ENCODE measurements around the gene TNFRSF21. TPM values are rescaled to one million over a fixed set of nuclear protein-coding genes. Genes with fewer than 3 reads are reported as not detected.

The TNFRSF21 gene
- total and polyA plus RNA-seq, 2 of the 8 experiments (the other 6 are each of a cell fraction or from before 2014, with no cell fraction given): 16.4 to 52.7 TPM

GRCh38 chr6:47251396-47251795, 58.3 kb downstream of the TNFRSF21 start:
- H3K14ac ChIP-seq (ENCODE audit: insufficient read length): no peak overlapping the region
- no peak overlapping the region for H3K23ac ChIP-seq (ENCODE audit: insufficient read length)
- no peak overlapping the region for H2BK20ac ChIP-seq (ENCODE audit: low read length)
- no peak overlapping the region for H2BK15ac ChIP-seq (ENCODE audit: low read length)
- TF ChIP-seq SP1 (IDR thresholded peaks at IDR 0.05; ENCODE audit: low read depth, low read length) (no peak), BRCA1 (IDR thresholded peaks at IDR 0.05; ENCODE audit: low read depth, low read length) (no peak), ATF3 (IDR thresholded peaks at IDR 0.05; ENCODE audit: insufficient read depth, low read depth, low read length) (no peak), TAF7 (optimal IDR thresholded peaks at IDR 0.05; ENCODE audit: borderline replicate concordance, low read depth, low read length) (no peak), FOSL1 (IDR thresholded peaks at IDR 0.05; ENCODE audit: insufficient read depth, low read depth, low read length) (no peak), RXRA (IDR thresholded peaks at IDR 0.05; ENCODE audit: insufficient read depth, low read depth, low read length) (no peak), GTF2F1 (IDR thresholded peaks at IDR 0.05; ENCODE audit: borderline replicate concordance, low read depth, low read length) (no peak), SIN3A (conservative IDR thresholded peaks at IDR 0.05 in 1 of 2, IDR thresholded peaks at IDR 0.05 in 1 of 2; ENCODE audit: low read depth in 1 of 2, low read length in 2 of 2) (no peak), SP2 (IDR thresholded peaks at IDR 0.05; ENCODE audit: low read length) (no peak), TEAD4 (IDR thresholded peaks at IDR 0.05; ENCODE audit: low read depth, low read length) (no peak), EGR1 (IDR thresholded peaks at IDR 0.05; ENCODE audit: borderline replicate concordance, low read depth, low read length) (no peak), ZNF274 (IDR thresholded peaks at IDR 0.05; ENCODE audit: borderline replicate concordance, extremely low read depth, low read length) (no peak), CBX5 (IDR thresholded peaks at IDR 0.05; ENCODE audit: low read depth, low read length) (no peak), GABPA (IDR thresholded peaks at IDR 0.05; ENCODE audit: borderline replicate concordance, insufficient read depth, low read length) (no peak)
- no peak overlapping the region for H2BK12ac ChIP-seq (ENCODE audit: low read depth, low read length)
- no peak overlapping the region for H3K18ac ChIP-seq (ENCODE audit: extremely low read depth, low read length)
- no peak overlapping the region for H3K4ac ChIP-seq (replicated peaks; ENCODE audit: insufficient read length, low read depth, low read length)
- CTCF ChIA-PET (ENCODE audit: partially characterized antibody): interaction anchor here (0.6 to 1.6 kb wide), 8 partner anchors 9 to 280 kb away, joined by 3 to 5 read pairs (median 3); no protein-coding TSS in a partner anchor
- no peak for FAIRE-seq
- no peaks in the 10 kb centered on the region; the same call in 1 of the 2 replicates for H3K79me1 ChIP-seq (ENCODE audit: low read depth, low read length)
- peaks cover 0 to 25% (median 11%) of the 10 kb centered on the region in 4 experiments; a peak in 4 of 8 replicates for H3K36me3 ChIP-seq (ENCODE audit: control insufficient read depth in 2 of 4, insufficient read depth in 4 of 4, low read length in 3 of 4)
- H3K23me2 ChIP-seq (ENCODE audit: low read depth, low read length): no peaks in the 10 kb centered on the region
- no peak overlapping the region for H3K56ac ChIP-seq (replicated peaks; ENCODE audit: insufficient read length, low read depth, low read length)
- no peak overlapping the region for H3K9ac ChIP-seq (replicated peaks in 1 of 4; ENCODE audit: extremely low read depth in 1 of 4, low read depth in 3 of 4, low read length in 3 of 4)
- H2BK5ac ChIP-seq (ENCODE audit: low read depth, low read length): no peak overlapping the region
- H2BK120ac ChIP-seq (replicated peaks; ENCODE audit: low read depth, low read length): no peak overlapping the region
- H3K4me3 ChIP-seq (ENCODE audit: extremely low read depth in 1 of 4, insufficient read depth in 2 of 4, low read depth in 3 of 4, low read length in 4 of 4): no peak overlapping the region
- no peaks in the 10 kb centered on the region for H3K9me3 ChIP-seq (ENCODE audit: insufficient read depth in 2 of 2, low read depth in 1 of 2, low read length in 1 of 2)
- peaks cover 0 to 7% (median 0%) of the 10 kb centered on the region in 4 experiments; a peak in 1 of 7 replicates for H3K4me1 ChIP-seq (replicated peaks in 1 of 4; ENCODE audit: control insufficient read depth in 3 of 4, insufficient read depth in 4 of 4, low read length in 3 of 4)
- no peak overlapping the region for H2AFZ ChIP-seq (ENCODE audit: low read length)
- H3K79me2 ChIP-seq (ENCODE audit: control insufficient read depth in 1 of 2, insufficient read depth in 2 of 2, low read length in 2 of 2): peaks cover 4 to 23% of the 10 kb centered on the region in 2 experiments; a peak in 3 of 4 replicates
- POLR2A ChIA-PET (ENCODE audit: partially characterized antibody): interaction anchor here (1.5 kb wide), 1 partner anchor 9 kb away, joined by 5 read pairs; no protein-coding TSS in a partner anchor
- no peak overlapping the region for H4K91ac ChIP-seq (replicated peaks; ENCODE audit: insufficient read length, low read length)
- DNase-seq (ENCODE audit: low read depth in 1 of 2, low spot score in 2 of 2): no peak
- H3K27me3 ChIP-seq (replicated peaks in 1 of 4; ENCODE audit: control insufficient read depth in 3 of 4, extremely low read depth in 1 of 4, insufficient read depth in 3 of 4, low read length in 3 of 4): no peaks in the 10 kb centered on the region
- no peak overlapping the region for H4K8ac ChIP-seq (ENCODE audit: extremely low read depth, insufficient read depth, low read length)
- H2AK5ac ChIP-seq (ENCODE audit: low read depth, low read length): no peak overlapping the region
- H3K4me2 ChIP-seq (ENCODE audit: insufficient read depth in 1 of 2, low read depth in 2 of 2, low read length in 2 of 2): no peak overlapping the region
- peaks cover 0 to 3% of the 10 kb centered on the region in 2 experiments for H4K20me1 ChIP-seq (replicated peaks in 1 of 2; ENCODE audit: control insufficient read depth in 1 of 2, insufficient read depth in 2 of 2, low read length in 2 of 2)
- no peak overlapping the region for H4K5ac ChIP-seq (ENCODE audit: insufficient read length, low read depth, low read length)
- 93% methylated on average over 5 of the region's 5 CpGs; no CpG with 5 or more reads in 1 of the 2 experiments for WGBS, 2 experiments (ENCODE audit: extremely low coverage in 1 of 2, insufficient coverage in 1 of 2, insufficient read length in 1 of 2, insufficient replicate concordance in 2 of 2, low coverage in 1 of 2, low lambda C conversion rate in 2 of 2, missing lambda C conversion rate in 1 of 2)
- no peak overlapping the region for H3K27ac ChIP-seq (ENCODE audit: low read depth, low read length)
